ENCODE data around the gene TSPAN4. TPM values are rescaled to one million over a fixed set of nuclear protein-coding genes. Genes with fewer than 3 reads are reported as not detected.
A peak's percentile ranks its signal among the peaks of the same experiment; 100 is the strongest.

TSPAN4 gene
- total and polyA plus RNA-seq, 10 of the 15 experiments (the other 5 are each of a cell fraction or from before 2014, with no cell fraction given): 0.37 to 14.0 (median 8.5) TPM; not detected in 1

GRCh38 chr11:836274-836673, 6.4 kb upstream of the TSPAN4 start:
- Histone ChIP-seq H3K27me3 (replicated peaks in 1 of 2; ENCODE audit: control insufficient read depth in 2 of 2, insufficient read depth in 2 of 2, low read length in 1 of 2) (no peaks in the 10 kb centered on the region; a peak in 1 of 4 replicates), H3K4me1 (ENCODE audit: control insufficient read depth, insufficient read depth, low read length) (peaks cover 16% of the 10 kb centered on the region), H3K4me3 (no peak overlapping the region), H3K9ac (ENCODE audit: control insufficient read depth, insufficient read depth, low read length) (no peak overlapping the region), H4K20me1 (ENCODE audit: control insufficient read depth, insufficient read depth) (no peaks in the 10 kb centered on the region; the same call in 1 of the 2 replicates), H3K36me3 (ENCODE audit: control insufficient read depth in 2 of 2, insufficient read depth in 2 of 2, low read length in 1 of 2) (peaks cover 0 to 25% of the 10 kb centered on the region in 2 experiments; a peak in 2 of 4 replicates), H3K27ac (ENCODE audit: control insufficient read depth, insufficient read depth) (no peak overlapping the region), H3K9me3 (replicated peaks; ENCODE audit: control insufficient read depth, insufficient read depth, low read length) (no peaks in the 10 kb centered on the region), H2AFZ (ENCODE audit: control insufficient read depth, low read depth, low read length) (no peak overlapping the region), H3K4me2 (ENCODE audit: control insufficient read depth, insufficient read depth) (no peak overlapping the region), H3K79me2 (ENCODE audit: control insufficient read depth, insufficient read depth, low read length) (peaks cover 10% of the 10 kb centered on the region)
- CTCF ChIA-PET: no interaction called here
- TF ChIP-seq POLR2A (IDR thresholded peaks at IDR 0.05; ENCODE audit: low read depth, low read length) (0 out of 2 replicates have a peak, but pooled peaks have one; percentile 13), ZNF274 (IDR thresholded peaks at IDR 0.05; ENCODE audit: insufficient read depth, insufficient read length) (no peak)
- ATAC-seq: no peak
- SMC1A ChIA-PET (ENCODE audit: uncharacterized antibody, unreplicated experiment): no interaction called here
- intact Hi-C loops (cut with micrococcal nuclease; ENCODE audit: unreplicated experiment) (no loop called here), in situ Hi-C loops (cut with MboI) (no loop called here)
- POLR2A ChIA-PET: no interaction called here
- no TSS peak for BruUV-seq (replicated peaks)
- FAIRE-seq: no peak
- RAD21 ChIA-PET (ENCODE audit: unreplicated experiment): no interaction called here
- WGBS (ENCODE audit: insufficient coverage, insufficient replicate concordance, low lambda C conversion rate, missing lambda C conversion rate): 85% methylated on average over 14 of the region's 14 CpGs
- no peak for DNase-seq (ENCODE audit: low read depth, low spot score)

DNA sequence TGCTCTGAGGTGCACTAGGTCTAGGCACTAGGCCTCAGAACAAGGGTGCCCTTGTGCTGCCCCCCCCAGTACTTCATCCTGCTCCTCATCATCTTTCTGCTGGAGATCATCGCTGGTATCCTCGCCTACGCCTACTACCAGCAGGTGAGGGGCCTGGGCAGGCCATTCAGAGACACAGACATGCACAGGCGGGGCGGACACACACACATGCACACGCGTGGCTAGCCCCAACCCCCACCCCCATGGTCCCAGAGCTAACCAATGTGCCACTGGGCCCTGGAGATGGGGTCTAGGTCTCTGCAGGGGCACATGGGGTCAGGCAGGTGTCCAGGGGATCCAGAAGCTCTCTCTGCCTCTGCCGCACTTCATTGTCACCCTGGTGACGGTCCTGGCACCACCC, 6.0 kb upstream of the TSPAN4 start:
- in situ Hi-C loops (cut with MboI) (no loop called here), intact Hi-C loops (cut with micrococcal nuclease; ENCODE audit: unreplicated experiment) (no loop called here)
- H3K4me2 ChIP-seq (ENCODE audit: control insufficient read depth, insufficient read depth): no peak overlapping the region
- no peak overlapping the region for H2AFZ ChIP-seq (ENCODE audit: control insufficient read depth, low read depth, low read length)
- H3K36me3 ChIP-seq (ENCODE audit: control insufficient read depth in 2 of 2, insufficient read depth in 2 of 2, low read length in 1 of 2): peaks cover 0 to 25% of the 10 kb centered on the region in 2 experiments; a peak in 2 of 4 replicates
- WGBS (ENCODE audit: insufficient coverage, insufficient replicate concordance, low lambda C conversion rate, missing lambda C conversion rate): 77% methylated on average over 9 of the region's 9 CpGs
- H3K4me3 ChIP-seq: no peak overlapping the region
- CTCF ChIA-PET: no interaction called here
- SMC1A ChIA-PET (ENCODE audit: uncharacterized antibody, unreplicated experiment): no interaction called here
- no peak overlapping the region for H3K9ac ChIP-seq (ENCODE audit: control insufficient read depth, insufficient read depth, low read length)
- FAIRE-seq (no peak), DNase-seq (ENCODE audit: low read depth, low spot score) (no peak), ATAC-seq (no peak)
- POLR2A ChIA-PET: no interaction called here
- TF ChIP-seq CHD1 (IDR thresholded peaks at IDR 0.05; ENCODE audit: low read depth, low read length) (no peak), POLR2A (IDR thresholded peaks at IDR 0.05; ENCODE audit: low read depth, low read length) (0 out of 2 replicates have a peak, but pooled peaks have one; percentile 1)
- no peaks in the 10 kb centered on the region; the same call in 1 of the 2 replicates for H4K20me1 ChIP-seq (ENCODE audit: control insufficient read depth, insufficient read depth)
- peaks cover 16% of the 10 kb centered on the region for H3K4me1 ChIP-seq (ENCODE audit: control insufficient read depth, insufficient read depth, low read length)
- no peaks in the 10 kb centered on the region; a peak in 1 of 4 replicates for H3K27me3 ChIP-seq (replicated peaks in 1 of 2; ENCODE audit: control insufficient read depth in 2 of 2, insufficient read depth in 2 of 2, low read length in 1 of 2)
- no peak overlapping the region for H3K27ac ChIP-seq (ENCODE audit: control insufficient read depth, insufficient read depth)
- H3K79me2 ChIP-seq (ENCODE audit: control insufficient read depth, insufficient read depth, low read length): peaks cover 13% of the 10 kb centered on the region
- RAD21 ChIA-PET (ENCODE audit: unreplicated experiment): no interaction called here
- no peaks in the 10 kb centered on the region for H3K9me3 ChIP-seq (replicated peaks; ENCODE audit: control insufficient read depth, insufficient read depth, low read length)
- no TSS peak for BruUV-seq (replicated peaks)
